ENCODE data around the gene BET1L.

The BET1L gene

GRCh38 chr11:209275-210121, 2.3 kb upstream of the BET1L start:
- DNase-seq, result no peak

- no peak for DNase-seq
Measured at GRCh38 chr11:208917-209260, 1.7 kb upstream of the BET1L start.

- peak; percentile 43 for DNase-seq
Measured at GRCh38 chr11:208181-208916, 1.1 kb upstream of the BET1L start.

- DNase-seq, result no peak
Measured at GRCh38 chr11:207863-208180, 623 bp upstream of the BET1L start.

GRCh38 chr11:206526-207207, 532 bp downstream of the BET1L start:
- DNase-seq, result no peak

DNA sequence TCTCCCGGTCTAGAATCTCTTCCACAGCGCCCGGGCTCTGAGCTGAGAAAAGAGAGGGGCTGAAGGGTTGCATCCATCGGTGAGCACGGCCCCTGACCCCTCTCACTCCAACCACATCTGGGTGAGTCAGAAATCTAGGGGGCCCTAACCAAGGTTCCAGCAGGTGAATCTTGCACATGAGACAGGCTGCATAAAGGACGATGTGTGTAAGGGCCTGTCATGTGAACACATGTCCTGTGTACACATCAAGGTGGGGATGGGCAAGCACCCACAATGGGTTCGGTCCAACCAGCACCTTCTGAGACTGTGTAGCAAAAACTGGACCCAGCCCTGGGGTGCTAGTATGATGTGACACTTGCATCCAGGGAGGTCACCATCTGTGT, 1.2 kb downstream of the BET1L start:
- no peak for DNase-seq

DNA sequence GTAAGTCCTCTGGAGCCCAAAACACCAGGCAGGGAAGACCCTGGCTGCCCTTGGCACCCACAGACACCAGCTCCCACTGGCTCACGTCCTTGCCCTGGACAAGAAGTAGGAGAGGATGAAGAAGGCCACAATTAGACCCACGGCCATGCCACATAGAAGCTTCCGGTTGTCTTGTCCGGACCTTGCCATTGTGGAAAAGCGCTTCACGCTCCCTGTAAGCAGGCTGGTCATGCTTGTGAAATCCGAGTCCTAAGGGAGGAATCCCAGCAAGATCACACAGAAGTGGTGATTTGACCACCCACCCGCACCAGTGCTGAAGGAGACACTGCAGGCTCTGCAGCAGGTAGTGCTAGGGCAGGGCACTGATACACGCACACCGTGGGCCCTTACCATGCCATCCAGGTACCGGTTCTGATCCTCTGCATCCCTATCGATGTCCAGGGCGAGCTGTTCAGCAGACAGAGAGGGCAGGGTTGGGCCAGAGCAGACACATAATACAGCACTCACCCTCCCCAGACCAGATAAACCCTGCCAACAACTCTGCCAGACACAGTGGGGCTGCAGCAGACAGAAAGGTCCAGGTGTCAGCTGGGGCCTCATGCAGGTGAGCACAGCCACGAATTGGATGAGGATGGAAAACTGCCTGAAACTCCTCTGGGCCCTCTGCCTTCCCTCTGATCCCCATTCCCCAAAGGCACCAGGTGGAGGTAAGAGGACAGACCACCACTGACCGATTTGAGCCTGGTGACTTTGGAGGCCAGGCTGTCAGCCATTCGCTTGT, 1.8 kb downstream of the BET1L start:
- no peak for DNase-seq

- no peak for DNase-seq
Measured at GRCh38 chr11:204587-205109, 2.6 kb downstream of the BET1L start.

GRCh38 chr11:203945-204586, 3.1 kb downstream of the BET1L start:
- DNase-seq, result no peak

GRCh38 chr11:203056-203944, 3.9 kb downstream of the BET1L start:
- no peak for DNase-seq

DNA sequence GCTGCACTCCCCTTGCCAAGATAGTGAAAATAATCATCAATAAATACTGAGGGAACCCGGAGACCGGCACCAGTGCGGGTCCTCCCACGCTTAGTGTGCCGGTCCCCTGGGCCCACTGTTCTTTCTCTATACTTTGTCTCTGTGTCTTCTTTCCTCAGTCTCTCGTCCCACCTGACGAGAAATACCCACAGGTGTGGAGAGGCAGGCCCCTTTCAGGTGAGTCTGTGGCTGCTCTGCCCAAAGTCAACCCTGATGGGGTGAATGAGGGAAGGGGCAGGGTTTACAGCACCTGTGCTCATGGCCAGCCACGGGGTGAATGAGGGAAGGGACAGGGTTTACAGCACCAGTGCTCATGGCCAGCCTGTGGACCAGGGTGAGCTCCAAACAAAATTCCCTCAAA, 4.7 kb downstream of the BET1L start:
- no peak for DNase-seq

DNA sequence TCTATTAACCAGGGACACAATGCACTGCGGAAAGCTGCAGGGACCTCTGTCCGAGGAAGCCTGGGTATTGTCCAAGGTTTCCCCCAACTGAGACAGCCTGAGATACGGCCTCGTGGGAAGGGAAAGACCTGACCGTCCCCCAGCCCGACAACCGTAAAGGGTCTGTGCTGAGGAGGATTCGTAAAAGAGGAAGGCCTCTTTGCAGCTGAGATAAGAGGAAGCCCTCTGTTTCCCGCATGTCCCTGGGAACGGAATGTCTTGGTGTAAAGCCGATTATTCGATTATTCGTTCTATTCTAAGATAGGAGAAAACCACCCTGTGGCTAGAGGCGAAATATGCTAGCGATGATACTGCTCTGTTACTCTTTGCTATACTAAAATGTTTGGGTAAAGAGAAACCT, 5.2 kb downstream of the BET1L start:
- no peak for DNase-seq

GRCh38 chr11:200224-201003, 6.8 kb downstream of the BET1L start:
- no peak for DNase-seq

DNA sequence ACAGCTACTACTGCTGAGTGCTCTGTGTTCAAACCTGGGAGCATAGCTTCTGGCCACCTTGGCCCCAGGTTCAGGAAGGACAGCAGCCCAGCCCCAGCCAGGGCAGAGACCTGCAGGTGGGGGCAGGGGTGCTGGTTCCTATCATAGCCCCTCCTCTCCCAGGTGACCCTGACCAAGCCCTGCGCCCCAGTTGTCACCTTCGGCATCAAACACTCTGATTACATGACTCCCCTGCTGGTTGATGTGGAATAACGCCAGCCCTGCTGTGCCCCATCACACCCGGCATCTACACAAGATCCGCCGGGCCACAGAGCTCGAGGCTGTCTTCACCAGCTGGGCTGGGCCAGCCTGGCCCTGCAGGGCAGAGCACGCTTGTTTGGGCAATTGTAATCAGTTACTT, 7.4 kb downstream of the BET1L start:
- DNase-seq, result no peak

GRCh38 chr11:199004-199581, 8.1 kb downstream of the BET1L start:
- DNase-seq, result no peak

- no peak for DNase-seq
Measured at GRCh38 chr11:198236-198806, 8.9 kb downstream of the BET1L start.

- no peak for DNase-seq
Measured at GRCh38 chr11:197741-198235, 9.4 kb downstream of the BET1L start.

GRCh38 chr11:196786-197731, 10.1 kb downstream of the BET1L start:
- DNase-seq, result no peak

All from kidney glomerular epithelial cell (primary cell).